HL-60 (cell line): Measurements from ENCODE around the gene PPEF2.
A peak's percentile ranks its signal among the peaks of the same experiment; 100 is the strongest.

Source experiments
- DNase-seq, 2 experiments: peaks; one replicate each; pipeline ENCODE4 v3.0.0-alpha.2; 2010 to 2020; ENCODE audit warnings: low read depth in 1 of 2, low spot score in 1 of 2
- H3K27ac ChIP-seq: fragments of 250-450 bp; sonication (Bioruptor Pico); replicated peaks from 2 replicates; pipeline ENCODE4 v1.5.1; 2020; ENCODE audit warnings: mild to moderate bottlenecking, moderate library complexity
- H3K27me3 ChIP-seq: fragments of 250-450 bp; sonication (Bioruptor Pico); 2 replicates; pipeline ENCODE4 v1.5.1; 2021; ENCODE audit warnings: mild to moderate bottlenecking, moderate library complexity; ENCODE audit not compliant: insufficient read depth, poor library complexity, severe bottlenecking
- H3K4me3 ChIP-seq: replicated peaks from 2 replicates; pipeline ENCODE4 v1.5.1; 2011; ENCODE audit warnings: mild to moderate bottlenecking, control low read depth, low read length; ENCODE audit not compliant: insufficient read depth
- CTCF ChIP-seq: IDR thresholded peaks from one replicate; pipeline ENCODE4 v1.5.1; 2011; ENCODE audit warnings: low read length, control low read depth, inconsistent platforms; ENCODE audit not compliant: insufficient read depth
- GABPA ChIP-seq: IDR thresholded peaks from 2 replicates; pipeline ENCODE4 v1.6.1; 2012; ENCODE audit warnings: low read depth
- POLR2AphosphoS5 ChIP-seq: IDR thresholded peaks from 2 replicates; pipeline ENCODE4 v1.6.1; 2012; ENCODE audit warnings: low read depth
- SPI1 ChIP-seq: IDR thresholded peaks from 2 replicates; pipeline ENCODE4 v1.6.1; 2012; ENCODE audit warnings: low read depth, mild to moderate bottlenecking, borderline replicate concordance
- TF ChIP-seq, protein P1 (sequence below): IDR thresholded peaks from 2 replicates; pipeline ENCODE4 v1.6.1; 2012; ENCODE audit warnings: low read depth; ENCODE audit not compliant: insufficient replicate concordance

The PPEF2 gene

GRCh38 chr4:75909405-75909804 is 7.2 kb upstream of the PPEF2 start:
- no peak for DNase-seq
- Histone ChIP-seq H3K4me3 (no peak overlapping the region), H3K27me3 (no peaks in the 10 kb centered on the region), H3K27ac (peak overlapping the region; percentile 72)
- TF ChIP-seq, protein P1, sequence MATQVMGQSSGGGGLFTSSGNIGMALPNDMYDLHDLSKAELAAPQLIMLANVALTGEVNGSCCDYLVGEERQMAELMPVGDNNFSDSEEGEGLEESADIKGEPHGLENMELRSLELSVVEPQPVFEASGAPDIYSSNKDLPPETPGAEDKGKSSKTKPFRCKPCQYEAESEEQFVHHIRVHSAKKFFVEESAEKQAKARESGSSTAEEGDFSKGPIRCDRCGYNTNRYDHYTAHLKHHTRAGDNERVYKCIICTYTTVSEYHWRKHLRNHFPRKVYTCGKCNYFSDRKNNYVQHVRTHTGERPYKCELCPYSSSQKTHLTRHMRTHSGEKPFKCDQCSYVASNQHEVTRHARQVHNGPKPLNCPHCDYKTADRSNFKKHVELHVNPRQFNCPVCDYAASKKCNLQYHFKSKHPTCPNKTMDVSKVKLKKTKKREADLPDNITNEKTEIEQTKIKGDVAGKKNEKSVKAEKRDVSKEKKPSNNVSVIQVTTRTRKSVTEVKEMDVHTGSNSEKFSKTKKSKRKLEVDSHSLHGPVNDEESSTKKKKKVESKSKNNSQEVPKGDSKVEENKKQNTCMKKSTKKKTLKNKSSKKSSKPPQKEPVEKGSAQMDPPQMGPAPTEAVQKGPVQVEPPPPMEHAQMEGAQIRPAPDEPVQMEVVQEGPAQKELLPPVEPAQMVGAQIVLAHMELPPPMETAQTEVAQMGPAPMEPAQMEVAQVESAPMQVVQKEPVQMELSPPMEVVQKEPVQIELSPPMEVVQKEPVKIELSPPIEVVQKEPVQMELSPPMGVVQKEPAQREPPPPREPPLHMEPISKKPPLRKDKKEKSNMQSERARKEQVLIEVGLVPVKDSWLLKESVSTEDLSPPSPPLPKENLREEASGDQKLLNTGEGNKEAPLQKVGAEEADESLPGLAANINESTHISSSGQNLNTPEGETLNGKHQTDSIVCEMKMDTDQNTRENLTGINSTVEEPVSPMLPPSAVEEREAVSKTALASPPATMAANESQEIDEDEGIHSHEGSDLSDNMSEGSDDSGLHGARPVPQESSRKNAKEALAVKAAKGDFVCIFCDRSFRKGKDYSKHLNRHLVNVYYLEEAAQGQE, result no peak
- no peak for TF ChIP-seq CTCF
- TF ChIP-seq GABPA, result no peak
- no peak for TF ChIP-seq POLR2AphosphoS5
- TF ChIP-seq SPI1, result no peak

DNA sequence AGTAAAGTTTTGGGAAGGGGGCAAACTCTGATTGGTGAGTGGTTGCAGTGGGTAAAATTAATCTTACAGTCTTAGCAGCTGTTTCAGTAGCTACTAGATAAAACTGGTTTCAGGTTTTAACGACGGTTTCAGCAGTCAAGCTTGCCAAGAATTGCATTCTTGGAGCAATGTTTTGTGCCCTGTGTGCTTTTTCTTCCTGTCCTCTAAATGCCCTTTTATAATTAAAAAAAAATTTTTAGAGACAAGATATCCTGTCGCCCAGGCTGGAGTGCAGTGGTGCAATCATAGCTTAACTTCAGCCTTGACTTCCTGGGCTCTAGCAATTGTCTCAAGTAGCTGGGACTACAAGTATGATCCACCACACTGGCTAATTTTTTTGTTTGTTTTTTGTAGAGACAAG is 6.3 kb upstream of the PPEF2 start:
- Histone ChIP-seq H3K4me3 (no peak overlapping the region), H3K27ac (peak overlapping the region; percentile 72), H3K27me3 (no peaks in the 10 kb centered on the region)
- DNase-seq, result peak in 1 of 2 experiments; percentile 51
- TF ChIP-seq CTCF (no peak), POLR2AphosphoS5 (no peak), SPI1 (no peak), GABPA (no peak)
- TF ChIP-seq, protein P1, result no peak

DNA sequence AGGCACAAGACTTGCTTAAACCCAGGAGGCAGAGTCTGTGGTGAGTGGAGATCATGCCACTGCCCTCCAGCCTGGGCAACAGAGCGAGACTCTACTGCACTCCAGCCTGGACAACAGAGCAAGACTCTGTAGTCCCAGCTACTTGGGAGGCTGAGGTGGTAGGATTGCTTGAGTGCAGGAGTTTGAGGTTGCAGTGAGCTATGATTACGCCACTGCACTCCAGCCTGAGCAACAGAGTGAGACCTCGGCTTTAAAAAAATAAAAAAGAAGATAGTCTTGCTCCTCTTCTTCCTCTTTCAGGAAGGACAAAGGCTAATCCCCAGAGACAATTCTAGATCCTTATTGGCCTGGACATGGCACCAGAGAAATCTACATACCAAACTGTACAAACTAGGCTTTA is 5.7 kb upstream of the PPEF2 start:
- peak overlapping the region; percentile 72 for H3K27ac ChIP-seq
- TF ChIP-seq SPI1, result peak; percentile 7; the same call in 1 of the 2 replicates
- no peak for TF ChIP-seq GABPA
- DNase-seq, result peak; percentile 35 to 84
- no peak overlapping the region for H3K4me3 ChIP-seq
- H3K27me3 ChIP-seq, result no peaks in the 10 kb centered on the region

- H3K27ac ChIP-seq, result no peak overlapping the region
- TF ChIP-seq, protein P1, result no peak
- TF ChIP-seq SPI1, result no peak
- TF ChIP-seq CTCF, result no peak
- no peak for TF ChIP-seq POLR2AphosphoS5
- no peak for TF ChIP-seq GABPA
- no peak overlapping the region for H3K4me3 ChIP-seq
- H3K27me3 ChIP-seq, result no peaks in the 10 kb centered on the region
- DNase-seq, result no peak
Observed at GRCh38 chr4:75904076-75904475, 1.8 kb upstream of the PPEF2 start.
